ENCODE results near the gene COPG1.

Gene COPG1

GRCh38 chr3:129280183-129280582, 30.8 kb downstream of the COPG1 start:
- Histone ChIP-seq H2BK120ac (ENCODE audit: low read depth, low read length) (no peak overlapping the region), H3K23ac (ENCODE audit: low read length in 2 of 2) (no peak overlapping the region), H3K27me3 (ENCODE audit: control insufficient read depth in 1 of 2, insufficient read depth in 1 of 2, low read length in 2 of 2) (no peaks in the 10 kb centered on the region), H4K8ac (ENCODE audit: low read length) (no peak overlapping the region), H3K4me3 (ENCODE audit: insufficient read depth in 1 of 2, low read depth in 1 of 2, low read length in 2 of 2) (peak overlapping the region in 1 of 2 experiments; percentile 84), H3K4me1 (ENCODE audit: control insufficient read depth, insufficient read depth, low read depth, low read length) (peaks cover 2% of the 10 kb centered on the region), H4K91ac (ENCODE audit: low read length) (no peak overlapping the region), H3K14ac (ENCODE audit: low read length in 2 of 2) (no peak overlapping the region), H2AK5ac (ENCODE audit: low read length, severe bottlenecking) (no peak overlapping the region), H2BK15ac (ENCODE audit: low read depth, poor library complexity, severe bottlenecking) (no peak overlapping the region), H3K9ac (ENCODE audit: low read length) (peak overlapping the region; percentile 91), H2BK12ac (ENCODE audit: low read length in 2 of 2) (no peak overlapping the region), H3K4ac (ENCODE audit: low read depth in 1 of 2, low read length in 2 of 2) (no peak overlapping the region), H3K18ac (ENCODE audit: low read depth in 1 of 2, low read length in 2 of 2) (no peak overlapping the region), H2BK5ac (ENCODE audit: low read depth, low read length, poor library complexity, severe bottlenecking) (no peak overlapping the region), H3K4me2 (ENCODE audit: low read length, poor library complexity, severe bottlenecking) (no peak overlapping the region), H3K27ac (ENCODE audit: low read length, poor library complexity, severe bottlenecking) (no peak overlapping the region), H3K79me1 (replicated peaks; ENCODE audit: low read length, poor library complexity, severe bottlenecking) (peaks cover 12% of the 10 kb centered on the region), H3K9me3 (ENCODE audit: control insufficient read depth, low read length) (no peaks in the 10 kb centered on the region), H3K36me3 (ENCODE audit: control insufficient read depth in 1 of 2, insufficient read depth in 2 of 2, low read depth in 1 of 2, low read length in 2 of 2) (peaks cover 11 to 35% of the 10 kb centered on the region in 2 experiments), H2AFZ (ENCODE audit: low read depth, low read length) (no peak overlapping the region)
- DNase-seq, result no peak
- WGBS, result 100% methylated on average over 1 of the region's 2 CpGs

GRCh38 chr3:129281726-129282125, 32.3 kb downstream of the COPG1 start:
- H2AFZ ChIP-seq (ENCODE audit: low read depth, low read length), result no peak overlapping the region
- H2BK5ac ChIP-seq (ENCODE audit: low read depth, low read length, poor library complexity, severe bottlenecking), result no peak overlapping the region
- no peak overlapping the region for H3K4me3 ChIP-seq (ENCODE audit: insufficient read depth in 1 of 2, low read depth in 1 of 2, low read length in 2 of 2)
- no peaks in the 10 kb centered on the region for H3K27me3 ChIP-seq (ENCODE audit: control insufficient read depth in 1 of 2, insufficient read depth in 1 of 2, low read length in 2 of 2)
- peak overlapping the region; percentile 44 for H3K9ac ChIP-seq (ENCODE audit: low read length)
- H3K18ac ChIP-seq (ENCODE audit: low read depth in 1 of 2, low read length in 2 of 2), result no peak overlapping the region
- H3K36me3 ChIP-seq (ENCODE audit: control insufficient read depth in 1 of 2, insufficient read depth in 2 of 2, low read depth in 1 of 2, low read length in 2 of 2), result peaks cover 11 to 20% of the 10 kb centered on the region in 2 experiments
- H3K4me2 ChIP-seq (ENCODE audit: low read length, poor library complexity, severe bottlenecking), result no peak overlapping the region
- peaks cover 2% of the 10 kb centered on the region for H3K4me1 ChIP-seq (ENCODE audit: control insufficient read depth, insufficient read depth, low read depth, low read length)
- no peak overlapping the region for H2BK15ac ChIP-seq (ENCODE audit: low read depth, poor library complexity, severe bottlenecking)
- H4K8ac ChIP-seq (ENCODE audit: low read length), result no peak overlapping the region
- WGBS, result 97% methylated on average over 4 of the region's 5 CpGs
- H2AK5ac ChIP-seq (ENCODE audit: low read length, severe bottlenecking), result no peak overlapping the region
- no peak overlapping the region for H2BK12ac ChIP-seq (ENCODE audit: low read length in 2 of 2)
- peaks cover 17% of the 10 kb centered on the region for H3K79me1 ChIP-seq (replicated peaks; ENCODE audit: low read length, poor library complexity, severe bottlenecking)
- DNase-seq, result no peak
- H4K91ac ChIP-seq (ENCODE audit: low read length), result no peak overlapping the region
- no peak overlapping the region for H3K14ac ChIP-seq (ENCODE audit: low read length in 2 of 2)
- H3K4ac ChIP-seq (ENCODE audit: low read depth in 1 of 2, low read length in 2 of 2), result no peak overlapping the region
- H2BK120ac ChIP-seq (ENCODE audit: low read depth, low read length), result no peak overlapping the region
- no peaks in the 10 kb centered on the region for H3K9me3 ChIP-seq (ENCODE audit: control insufficient read depth, low read length)
- no peak overlapping the region for H3K23ac ChIP-seq (ENCODE audit: low read length in 2 of 2)
- H3K27ac ChIP-seq (ENCODE audit: low read length, poor library complexity, severe bottlenecking), result no peak overlapping the region

GRCh38 chr3:129282727-129283327, 33.4 kb downstream of the COPG1 start:
- Histone ChIP-seq H3K9me3 (ENCODE audit: control insufficient read depth, low read length) (no peaks in the 10 kb centered on the region), H3K4ac (ENCODE audit: low read depth in 1 of 2, low read length in 2 of 2) (no peak overlapping the region), H3K36me3 (ENCODE audit: control insufficient read depth in 1 of 2, insufficient read depth in 2 of 2, low read depth in 1 of 2, low read length in 2 of 2) (peaks cover 2 to 10% of the 10 kb centered on the region in 2 experiments), H2BK120ac (ENCODE audit: low read depth, low read length) (no peak overlapping the region), H3K79me1 (replicated peaks; ENCODE audit: low read length, poor library complexity, severe bottlenecking) (peaks cover 22% of the 10 kb centered on the region), H2AFZ (ENCODE audit: low read depth, low read length) (no peak overlapping the region), H2AK5ac (ENCODE audit: low read length, severe bottlenecking) (no peak overlapping the region), H3K14ac (ENCODE audit: low read length in 2 of 2) (no peak overlapping the region), H4K8ac (ENCODE audit: low read length) (no peak overlapping the region), H3K27me3 (ENCODE audit: control insufficient read depth in 1 of 2, insufficient read depth in 1 of 2, low read length in 2 of 2) (no peaks in the 10 kb centered on the region), H3K9ac (ENCODE audit: low read length) (peak overlapping the region; percentile 61), H2BK15ac (ENCODE audit: low read depth, poor library complexity, severe bottlenecking) (no peak overlapping the region), H2BK5ac (ENCODE audit: low read depth, low read length, poor library complexity, severe bottlenecking) (no peak overlapping the region), H2BK12ac (ENCODE audit: low read length in 2 of 2) (no peak overlapping the region), H3K27ac (ENCODE audit: low read length, poor library complexity, severe bottlenecking) (no peak overlapping the region), H3K18ac (ENCODE audit: low read depth in 1 of 2, low read length in 2 of 2) (no peak overlapping the region), H3K4me1 (ENCODE audit: control insufficient read depth, insufficient read depth, low read depth, low read length) (peaks cover 2% of the 10 kb centered on the region), H3K4me2 (ENCODE audit: low read length, poor library complexity, severe bottlenecking) (no peak overlapping the region), H4K91ac (ENCODE audit: low read length) (no peak overlapping the region), H3K4me3 (ENCODE audit: insufficient read depth in 1 of 2, low read depth in 1 of 2, low read length in 2 of 2) (peak overlapping the region in 1 of 2 experiments; percentile 48), H3K23ac (ENCODE audit: low read length in 2 of 2) (no peak overlapping the region)
- WGBS, result 81% methylated on average over 2 of the region's 6 CpGs
- no peak for DNase-seq

- no peak overlapping the region for H2BK12ac ChIP-seq (ENCODE audit: low read length in 2 of 2)
- no peak overlapping the region for H3K9ac ChIP-seq (ENCODE audit: low read length)
- no peak overlapping the region for H3K18ac ChIP-seq (ENCODE audit: low read depth in 1 of 2, low read length in 2 of 2)
- H3K4ac ChIP-seq (ENCODE audit: low read depth in 1 of 2, low read length in 2 of 2), result no peak overlapping the region
- DNase-seq, result no peak
- peaks cover 22% of the 10 kb centered on the region for H3K79me1 ChIP-seq (replicated peaks; ENCODE audit: low read length, poor library complexity, severe bottlenecking)
- no peak overlapping the region for H2BK120ac ChIP-seq (ENCODE audit: low read depth, low read length)
- no peak overlapping the region for H3K27ac ChIP-seq (ENCODE audit: low read length, poor library complexity, severe bottlenecking)
- H3K4me2 ChIP-seq (ENCODE audit: low read length, poor library complexity, severe bottlenecking), result no peak overlapping the region
- H3K36me3 ChIP-seq (ENCODE audit: control insufficient read depth in 1 of 2, insufficient read depth in 2 of 2, low read depth in 1 of 2, low read length in 2 of 2), result peaks cover 13 to 19% of the 10 kb centered on the region in 2 experiments
- H3K23ac ChIP-seq (ENCODE audit: low read length in 2 of 2), result no peak overlapping the region
- H2BK15ac ChIP-seq (ENCODE audit: low read depth, poor library complexity, severe bottlenecking), result no peak overlapping the region
- 98% methylated on average over 2 of the region's 2 CpGs for whole genome bisulfite sequencing
- no peak overlapping the region for H2BK5ac ChIP-seq (ENCODE audit: low read depth, low read length, poor library complexity, severe bottlenecking)
- H2AFZ ChIP-seq (ENCODE audit: low read depth, low read length), result no peak overlapping the region
- no peak overlapping the region for H2AK5ac ChIP-seq (ENCODE audit: low read length, severe bottlenecking)
- H3K14ac ChIP-seq (ENCODE audit: low read length in 2 of 2), result no peak overlapping the region
- H3K9me3 ChIP-seq (ENCODE audit: control insufficient read depth, low read length), result no peaks in the 10 kb centered on the region
- no peaks in the 10 kb centered on the region for H3K27me3 ChIP-seq (ENCODE audit: control insufficient read depth in 1 of 2, insufficient read depth in 1 of 2, low read length in 2 of 2)
- no peak overlapping the region for H3K4me3 ChIP-seq (ENCODE audit: insufficient read depth in 1 of 2, low read depth in 1 of 2, low read length in 2 of 2)
- no peaks in the 10 kb centered on the region for H3K4me1 ChIP-seq (ENCODE audit: control insufficient read depth, insufficient read depth, low read depth, low read length)
- no peak overlapping the region for H4K91ac ChIP-seq (ENCODE audit: low read length)
- no peak overlapping the region for H4K8ac ChIP-seq (ENCODE audit: low read length)
Observed at GRCh38 chr3:129286081-129286480, 36.7 kb downstream of the COPG1 start.
